HS-27A (cell line): ENCODE results near the gene GPHA2.

Experiments
- DNase-seq: peaks from one replicate; pipeline ENCODE4 v3.0.0-alpha.2; 2012; ENCODE audit warnings: low read depth, missing footprints

The GPHA2 gene

GRCh38 chr11:64910451-64911093 lies 25.1 kb downstream of the GPHA2 start:
- no peak for DNase-seq

GRCh38 chr11:64909653-64910343 lies 25.9 kb downstream of the GPHA2 start:
- no peak for DNase-seq

- DNase-seq: no peak
Measured at GRCh38 chr11:64908766-64909165, 26.9 kb downstream of the GPHA2 start.

DNA sequence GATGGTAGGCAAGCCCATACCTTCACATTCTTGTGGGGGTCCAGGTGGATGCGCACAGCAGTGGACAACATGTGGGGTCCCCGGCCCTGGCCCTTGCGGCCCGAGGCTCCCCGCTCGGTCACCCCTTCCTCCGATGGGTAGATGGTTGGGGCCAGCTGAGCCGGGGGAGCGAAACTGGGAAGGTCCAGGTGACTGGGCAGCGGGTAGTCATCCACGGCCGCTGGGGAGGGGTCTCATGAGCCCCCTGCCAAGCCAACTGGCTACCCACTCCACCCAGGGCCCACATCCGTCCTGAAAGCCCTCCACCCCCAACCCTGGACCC lies 29.4 kb downstream of the GPHA2 start:
- DNase-seq: no peak

DNA sequence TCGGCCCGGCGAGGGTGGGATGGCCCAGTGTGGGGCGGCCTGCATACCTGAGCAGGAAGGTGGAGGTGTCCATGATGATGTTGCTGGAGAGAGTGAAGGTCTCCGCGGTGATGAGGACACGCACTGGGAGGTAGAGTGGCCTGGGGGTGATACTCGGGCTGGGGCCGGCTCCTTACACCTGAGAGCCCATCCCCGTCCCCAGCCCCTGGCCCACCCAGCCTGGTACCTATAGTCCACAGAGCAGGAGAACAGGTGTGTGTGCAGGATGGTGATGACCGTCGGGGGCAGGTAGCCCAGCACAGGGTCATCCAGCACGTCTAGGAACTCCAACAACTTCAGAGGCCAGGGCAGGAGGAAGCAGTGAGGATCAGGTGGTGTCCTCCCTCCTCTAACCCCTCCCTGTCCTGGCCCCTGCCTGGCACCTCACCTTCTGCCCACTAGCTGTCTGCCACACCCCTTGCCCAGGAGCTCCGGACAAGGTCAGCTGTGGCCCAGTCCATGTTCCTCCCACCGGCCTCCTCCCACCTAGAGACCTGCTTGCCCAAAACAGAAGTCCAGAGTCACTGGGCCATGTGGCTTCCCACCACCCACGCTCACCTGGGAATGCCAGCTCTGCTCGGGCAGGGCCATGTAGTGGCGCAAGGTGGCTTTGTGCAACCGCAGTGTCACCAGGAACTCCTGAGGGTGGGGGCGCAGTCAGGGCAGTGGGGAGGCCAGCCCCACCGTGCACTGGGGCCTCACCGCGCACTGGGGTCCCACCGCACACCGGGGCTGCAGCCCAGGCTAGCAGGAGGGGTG lies 30.0 kb downstream of the GPHA2 start:
- DNase-seq: no peak

DNA sequence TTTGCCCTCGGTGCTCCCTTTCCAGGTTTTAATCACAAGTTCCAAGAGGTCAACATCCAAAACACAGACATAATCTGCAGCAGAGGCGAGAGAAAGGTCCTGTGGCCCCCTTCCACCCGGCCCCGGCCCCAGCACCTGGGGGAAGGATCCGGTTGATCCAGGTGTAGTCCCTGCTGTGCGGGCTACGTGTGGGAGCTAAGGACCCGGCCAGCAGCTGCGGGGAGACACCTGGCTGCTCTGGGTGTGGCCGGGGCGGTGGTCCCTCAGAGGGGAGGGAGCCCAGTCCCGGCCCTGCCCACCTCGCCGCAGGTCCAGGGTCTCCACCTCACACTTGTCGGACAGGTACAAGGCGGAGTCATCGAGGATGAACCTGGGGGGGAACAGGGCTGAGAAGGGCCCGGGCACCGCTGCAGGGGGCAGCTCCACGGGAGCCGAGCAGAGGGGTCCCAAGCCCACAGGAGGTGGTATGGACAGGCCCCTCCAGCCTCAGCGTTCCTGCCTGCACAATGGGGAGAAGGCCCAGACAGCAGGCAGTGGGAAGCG lies 32.3 kb downstream of the GPHA2 start:
- no peak for DNase-seq

DNA sequence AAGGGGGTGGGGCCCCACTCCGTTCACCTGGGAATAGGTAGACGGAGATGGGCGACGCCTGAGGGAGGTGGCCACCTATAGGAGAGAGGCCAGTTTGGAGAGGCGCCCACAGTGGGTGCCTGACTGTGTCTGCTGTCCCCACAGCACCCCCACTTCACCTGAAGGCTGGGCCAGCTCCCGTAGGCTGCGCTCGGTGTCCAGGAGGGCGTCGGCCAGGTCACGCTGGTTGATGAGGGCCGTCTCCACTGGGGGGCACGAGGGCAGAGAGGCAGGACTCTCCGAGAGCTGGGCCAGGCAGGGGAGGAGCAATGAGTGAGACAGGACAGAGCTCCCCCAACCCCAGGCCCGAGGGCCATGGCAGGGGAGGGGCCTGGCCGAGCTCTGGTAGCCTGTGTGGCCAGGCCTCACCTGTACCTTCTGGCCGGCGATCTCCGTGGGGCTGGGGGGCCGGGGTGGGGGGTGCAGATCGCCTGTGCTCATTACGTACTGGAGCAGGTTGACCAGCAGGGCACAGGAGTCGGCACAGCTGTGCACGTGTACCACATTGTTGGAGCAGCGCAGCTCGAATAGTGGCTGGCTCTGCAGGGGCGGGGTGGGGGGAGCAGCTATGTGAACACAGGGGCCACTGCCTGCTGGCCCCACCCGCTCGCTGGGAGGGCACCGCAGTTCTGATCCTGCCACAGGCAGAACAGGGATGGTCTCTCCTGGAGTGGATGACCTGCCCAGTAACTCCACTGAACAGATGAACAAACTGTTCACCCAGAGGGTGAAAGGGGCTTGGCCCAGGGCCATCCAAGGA lies 33.4 kb downstream of the GPHA2 start:
- DNase-seq: no peak

DNA sequence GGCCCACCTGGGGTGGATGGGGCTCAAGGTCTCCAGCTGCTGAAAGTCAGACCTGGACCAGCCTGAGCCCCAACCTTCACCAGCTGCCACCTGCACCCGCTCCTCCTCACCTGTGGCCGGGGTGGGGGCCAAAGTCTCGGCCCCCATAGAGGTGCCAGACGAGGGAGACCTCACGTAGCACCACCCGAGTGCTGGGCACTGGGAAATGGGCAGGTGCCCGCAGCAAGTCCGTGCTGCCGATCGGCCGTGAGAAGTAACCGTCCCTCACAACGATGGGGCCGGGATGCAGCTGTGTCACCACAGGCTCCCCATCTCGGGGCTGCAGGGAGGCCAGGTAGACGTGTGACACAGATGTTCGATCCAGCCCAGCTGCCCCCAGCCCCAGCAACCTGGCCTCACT lies 34.9 kb downstream of the GPHA2 start:
- no peak for DNase-seq

DNA sequence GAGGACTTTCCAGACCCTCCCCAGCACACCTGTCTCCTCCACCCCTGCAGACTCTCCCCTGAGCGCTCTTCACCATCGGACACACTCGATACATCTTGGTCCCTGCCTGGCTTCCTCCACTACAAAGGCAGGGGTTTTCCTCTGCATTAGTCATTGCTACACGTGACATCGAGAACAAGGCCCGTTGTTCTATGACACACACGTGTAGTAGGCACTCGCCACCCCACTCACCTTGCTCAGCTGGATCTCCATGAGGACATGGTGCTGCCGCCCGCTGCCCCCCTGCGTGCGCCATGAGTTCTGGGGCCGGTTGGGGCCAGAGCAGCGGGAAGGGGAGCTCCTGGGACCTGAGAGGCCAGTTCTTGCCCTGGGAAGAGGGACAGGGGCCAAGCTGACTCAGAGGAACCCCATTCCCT lies 35.4 kb downstream of the GPHA2 start:
- no peak for DNase-seq

DNA sequence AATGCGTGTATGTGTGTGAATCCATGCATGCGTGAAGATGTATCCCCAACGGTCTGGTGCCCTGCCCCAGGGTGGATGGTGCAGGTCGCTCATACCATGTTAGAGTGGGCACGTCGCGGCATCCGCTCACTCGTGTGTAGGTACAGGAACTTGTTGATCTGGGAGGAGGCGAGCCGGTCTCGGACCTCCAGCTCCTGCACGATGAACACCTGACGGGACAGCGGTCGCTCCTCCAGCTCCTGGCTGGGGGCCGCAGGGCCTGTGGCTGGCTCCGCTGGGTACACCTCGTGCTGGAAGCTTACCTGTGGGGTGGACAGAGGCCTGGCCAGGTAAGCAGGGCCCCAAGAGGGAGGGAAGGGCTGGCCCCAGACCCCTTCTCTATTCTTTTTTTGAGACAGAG lies 37.2 kb downstream of the GPHA2 start:
- no peak for DNase-seq

GRCh38 chr11:64898076-64898445 lies 37.6 kb downstream of the GPHA2 start:
- no peak for DNase-seq

DNA sequence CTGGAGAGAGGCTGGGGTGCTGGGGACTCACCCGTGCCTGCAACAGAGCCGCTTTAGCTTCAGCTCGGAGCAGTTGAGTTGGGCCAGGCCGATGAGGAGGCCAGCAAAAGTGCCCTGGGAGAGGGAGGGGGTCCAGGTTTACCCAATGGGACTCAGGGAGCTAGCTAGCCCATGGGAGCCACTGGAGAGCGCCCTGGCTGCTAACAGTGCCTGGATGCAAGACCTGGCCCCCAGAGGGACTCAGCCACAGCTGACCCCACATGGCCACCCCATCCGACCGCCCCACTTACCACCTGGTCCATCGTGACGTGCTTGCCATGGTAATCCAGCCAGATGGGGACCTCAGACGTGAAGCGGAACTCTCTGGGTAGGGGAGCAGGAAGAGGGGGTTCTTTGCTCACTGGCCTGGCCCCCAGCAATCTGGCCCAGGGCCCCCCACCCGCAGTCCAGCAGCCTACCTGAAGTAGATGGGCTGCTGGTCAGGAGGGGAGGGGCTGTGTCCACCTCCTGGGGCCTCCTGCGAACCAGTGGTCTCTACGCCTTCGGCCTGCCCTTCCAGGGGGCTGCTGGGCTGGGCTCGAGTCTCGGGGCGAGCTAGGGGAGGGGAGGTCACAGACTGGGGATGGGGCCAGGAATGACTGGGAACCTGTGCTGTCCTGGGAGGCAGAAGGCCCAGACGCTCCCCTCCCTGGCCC lies 38.2 kb downstream of the GPHA2 start:
- no peak for DNase-seq

- DNase-seq: no peak
Measured at GRCh38 chr11:64896448-64897022, 39.2 kb downstream of the GPHA2 start.

DNA sequence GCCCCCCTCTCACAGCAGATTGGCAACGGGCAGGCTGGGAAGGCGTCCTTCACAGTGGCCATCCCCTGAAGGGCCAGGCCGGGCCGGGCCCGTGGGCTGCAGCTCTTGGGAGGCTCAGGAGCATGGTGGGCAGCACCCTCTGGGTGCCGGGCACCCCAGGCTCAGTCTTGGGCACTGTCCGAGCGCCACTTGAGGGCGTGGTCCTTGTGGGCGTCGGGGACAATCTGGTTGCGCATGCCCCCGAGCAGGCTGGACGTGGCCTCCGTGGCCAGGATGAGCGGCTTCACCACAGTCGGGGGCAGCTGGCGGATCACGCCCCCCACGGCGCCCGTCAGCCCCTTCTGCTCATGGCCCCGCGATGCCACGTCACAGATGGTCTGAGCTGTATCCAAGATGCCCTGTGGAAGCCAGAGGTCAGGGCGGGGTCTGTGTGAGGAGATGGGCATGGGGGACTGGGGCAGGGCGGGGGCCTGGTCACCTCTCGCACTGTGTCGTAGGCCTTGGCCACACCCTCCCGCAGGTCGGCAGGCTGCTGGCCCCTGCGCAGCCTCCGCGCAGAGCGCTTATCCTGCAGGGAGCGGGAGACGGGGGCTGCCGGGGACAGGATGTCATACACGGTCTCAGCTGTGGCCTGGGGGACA lies 40.8 kb downstream of the GPHA2 start:
- no peak for DNase-seq

DNA sequence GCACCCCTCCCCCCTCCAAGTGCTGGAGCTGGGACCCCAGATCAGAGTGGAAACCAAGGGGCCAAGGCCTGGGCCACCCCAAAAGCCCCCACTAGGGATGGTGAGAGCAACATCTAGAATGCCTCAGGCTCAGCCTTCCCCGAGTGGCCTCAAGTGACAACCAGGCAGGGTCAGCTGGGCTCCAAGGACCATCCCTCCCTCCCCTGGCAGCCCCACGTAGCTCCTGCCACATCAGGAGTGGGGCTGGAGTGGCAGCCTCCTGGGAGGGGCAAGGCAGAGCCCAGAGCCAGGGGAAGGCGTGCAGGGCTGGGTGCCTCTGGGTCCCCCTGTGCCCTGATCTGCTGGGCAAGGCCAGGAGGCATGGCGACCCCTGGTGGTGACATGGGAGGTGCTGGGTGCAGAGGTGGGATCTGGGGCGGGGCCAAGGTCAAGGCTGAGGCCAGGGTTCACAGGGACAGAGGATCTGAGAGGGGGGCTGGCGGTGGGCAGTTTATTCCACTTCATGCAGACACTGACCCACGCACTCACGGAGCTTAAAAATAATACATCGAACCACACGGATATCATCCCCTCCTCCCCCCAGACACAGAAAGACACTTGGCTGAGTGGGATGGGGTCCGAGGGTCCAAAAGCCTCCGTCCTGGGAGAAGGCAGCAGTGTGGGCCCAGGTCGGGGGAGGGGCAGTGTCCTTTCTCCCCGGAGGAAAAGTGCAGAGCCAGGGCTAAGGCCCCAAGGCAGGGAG lies 41.5 kb downstream of the GPHA2 start:
- DNase-seq: no peak

DNA sequence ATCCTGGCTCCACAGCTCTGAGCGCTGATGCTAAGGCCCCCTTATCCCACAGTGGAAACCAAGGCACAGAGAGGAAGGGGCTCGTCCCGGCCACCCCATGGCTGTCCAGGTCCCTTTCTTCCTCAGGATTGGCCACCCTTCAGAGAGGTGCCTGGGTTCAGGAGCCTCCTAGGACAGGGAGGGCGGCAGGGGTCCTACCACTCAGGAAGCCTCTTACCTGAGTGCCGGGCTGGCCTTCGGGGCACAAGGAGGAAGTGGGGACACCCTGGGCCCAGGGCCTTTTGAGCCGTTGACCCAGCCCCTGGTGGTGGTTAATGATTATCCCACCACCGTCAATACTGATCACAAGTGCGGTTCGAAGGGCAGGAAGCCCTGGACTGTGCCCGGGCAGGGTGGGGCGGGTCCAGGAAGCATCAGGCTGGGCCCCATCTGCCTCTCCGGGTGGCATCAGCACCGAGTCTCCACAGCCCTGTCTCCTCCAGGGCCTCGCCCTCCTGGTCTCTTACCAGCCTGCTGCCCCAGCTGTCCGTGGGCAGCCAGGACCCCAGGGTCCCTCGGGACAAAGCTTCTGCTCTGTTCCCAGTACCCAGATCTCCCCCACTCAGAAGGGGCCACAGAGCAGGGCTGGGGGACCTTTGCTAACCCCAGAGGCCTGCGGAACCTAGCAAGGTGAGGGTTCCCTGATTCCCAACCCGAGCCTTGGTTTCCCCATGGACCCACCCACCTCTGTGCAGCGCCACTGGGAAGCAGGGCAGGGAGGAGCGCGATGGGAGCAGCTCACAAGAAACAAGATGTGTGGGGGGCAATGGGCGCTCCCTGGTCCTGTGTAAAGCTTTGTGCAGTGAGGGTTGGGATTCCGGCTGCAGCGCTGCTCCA lies 42.3 kb downstream of the GPHA2 start:
- DNase-seq: no peak

GRCh38 chr11:64892838-64893193 lies 42.9 kb downstream of the GPHA2 start:
- DNase-seq: no peak

GRCh38 chr11:64892411-64892831 lies 43.3 kb downstream of the GPHA2 start:
- no peak for DNase-seq

DNA sequence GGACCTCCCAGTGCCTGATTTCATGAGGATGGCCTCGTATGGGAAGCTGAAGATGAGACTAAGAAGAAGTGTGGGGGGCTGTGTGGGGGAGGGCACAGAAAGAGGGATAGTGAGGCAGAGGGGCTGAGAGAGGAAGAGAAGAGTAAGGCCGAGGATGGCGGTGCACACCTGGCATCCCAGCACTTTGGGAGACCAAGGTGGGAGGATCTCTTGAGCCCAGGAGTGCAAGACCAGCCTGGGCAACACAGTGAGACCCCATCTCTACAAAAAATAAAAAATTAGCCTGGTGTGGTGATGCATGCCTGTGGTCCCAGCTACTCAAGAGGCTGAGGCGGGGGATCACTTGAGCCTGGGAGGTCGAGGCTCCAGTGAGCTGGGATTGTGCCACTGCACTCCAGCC lies 43.8 kb downstream of the GPHA2 start:
- DNase-seq: no peak
